Measurements from ENCODE around the gene ENOPH1. TPM values are rescaled to one million over a fixed set of nuclear protein-coding genes. Genes with fewer than 3 reads are reported as not detected.

The ENOPH1 gene
- polyA plus RNA-seq, 1 donor (not counting 4 experiments of a cell fraction or from before 2014, with no cell fraction given), result 29.4 TPM

DNA sequence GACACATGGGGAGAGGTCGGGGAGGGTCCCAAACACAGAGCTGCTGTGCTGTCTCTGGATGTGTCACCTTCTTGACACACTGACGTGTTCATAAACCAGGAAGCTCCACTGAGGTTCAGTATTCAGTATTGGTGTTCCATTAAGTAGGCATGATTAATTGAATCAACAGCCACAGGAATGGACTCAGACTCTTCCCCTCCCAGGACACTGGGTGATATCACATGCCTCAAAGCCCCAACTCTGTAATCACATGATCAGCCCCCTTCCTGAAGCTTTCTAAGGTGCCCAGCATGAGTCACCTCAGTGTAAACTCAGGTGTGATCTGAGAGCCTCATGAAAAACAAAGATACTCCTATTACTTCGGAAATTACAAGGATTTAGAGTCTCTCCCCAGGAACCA is 35.5 kb upstream of the ENOPH1 start:
- dilution Hi-C loops (cut with MboI; ENCODE audit: extremely low pct_ligation_motif_present, low sequenced_read_pairs), result no loop called here
- Histone ChIP-seq H3K4me1 (ENCODE audit: control insufficient read depth, extremely low read depth, insufficient read depth, low read length) (peaks cover 14% of the 10 kb centered on the region), H3K27ac (ENCODE audit: control insufficient read depth, insufficient read depth, low read length) (peak overlapping the region; percentile 67), H3K4me2 (ENCODE audit: control insufficient read depth, extremely low read depth, insufficient read depth, low read depth, low read length) (peak overlapping the region; percentile 37), H2AFZ (ENCODE audit: control insufficient read depth, low read length) (peak overlapping the region; percentile 77), H3K9ac (ENCODE audit: control insufficient read depth, extremely low read depth, insufficient read depth, low read length) (no peak overlapping the region), H3K4me3 (ENCODE audit: control insufficient read depth in 2 of 3, extremely low read depth in 1 of 3, insufficient read depth in 2 of 3, low read depth in 1 of 3, low read length in 3 of 3) (peak overlapping the region in 1 of 3 experiments; percentile 22), H3K27me3 (ENCODE audit: control insufficient read depth, extremely low read depth, insufficient read depth, low read length) (no peaks in the 10 kb centered on the region), H3K9me1 (ENCODE audit: control insufficient read depth, extremely low read depth, insufficient read depth, low read length) (no peaks in the 10 kb centered on the region), H3K9me3 (ENCODE audit: control insufficient read depth, low read depth, low read length) (no peaks in the 10 kb centered on the region), H4K20me1 (ENCODE audit: control insufficient read depth, extremely low read depth, insufficient read depth, low read length) (no peaks in the 10 kb centered on the region), H3K79me2 (ENCODE audit: control insufficient read depth, insufficient read depth, low read length) (no peaks in the 10 kb centered on the region), H3K36me3 (ENCODE audit: control insufficient read depth in 2 of 2, extremely low read depth in 1 of 2, insufficient read depth in 2 of 2, low read length in 2 of 2) (no peaks in the 10 kb centered on the region)
- TF ChIP-seq CTCF (optimal IDR thresholded peaks at IDR 0.05 in 1 of 3, IDR thresholded peaks at IDR 0.05 in 1 of 3, conservative IDR thresholded peaks at IDR 0.05 in 1 of 3; ENCODE audit: extremely low read depth in 1 of 3, insufficient read depth in 2 of 3, low read length in 3 of 3) (no peak), EZH2 (IDR thresholded peaks at IDR 0.05; ENCODE audit: low read length) (no peak)
- peak; percentile 87 for DNase-seq (ENCODE audit: low read depth, low spot score)
- FAIRE-seq, result peak; percentile 97

- Histone ChIP-seq H3K9ac (ENCODE audit: control insufficient read depth, extremely low read depth, insufficient read depth, low read length) (no peak overlapping the region), H3K27me3 (ENCODE audit: control insufficient read depth, extremely low read depth, insufficient read depth, low read length) (no peaks in the 10 kb centered on the region), H2AFZ (ENCODE audit: control insufficient read depth, low read length) (no peak overlapping the region), H3K4me2 (ENCODE audit: control insufficient read depth, extremely low read depth, insufficient read depth, low read depth, low read length) (no peak overlapping the region), H3K36me3 (ENCODE audit: control insufficient read depth in 2 of 2, extremely low read depth in 1 of 2, insufficient read depth in 2 of 2, low read length in 2 of 2) (no peaks in the 10 kb centered on the region), H3K27ac (ENCODE audit: control insufficient read depth, insufficient read depth, low read length) (no peak overlapping the region), H3K9me3 (ENCODE audit: control insufficient read depth, low read depth, low read length) (no peaks in the 10 kb centered on the region), H3K9me1 (ENCODE audit: control insufficient read depth, extremely low read depth, insufficient read depth, low read length) (no peaks in the 10 kb centered on the region), H3K4me1 (ENCODE audit: control insufficient read depth, extremely low read depth, insufficient read depth, low read length) (peaks cover 14% of the 10 kb centered on the region), H4K20me1 (ENCODE audit: control insufficient read depth, extremely low read depth, insufficient read depth, low read length) (no peaks in the 10 kb centered on the region), H3K4me3 (ENCODE audit: control insufficient read depth in 2 of 3, extremely low read depth in 1 of 3, insufficient read depth in 2 of 3, low read depth in 1 of 3, low read length in 3 of 3) (no peak overlapping the region), H3K79me2 (ENCODE audit: control insufficient read depth, insufficient read depth, low read length) (no peaks in the 10 kb centered on the region)
- DNase-seq (ENCODE audit: low read depth, low spot score), result no peak
- dilution Hi-C loops (cut with MboI; ENCODE audit: extremely low pct_ligation_motif_present, low sequenced_read_pairs), result no loop called here
- no peak for FAIRE-seq
- TF ChIP-seq EZH2 (IDR thresholded peaks at IDR 0.05; ENCODE audit: low read length) (no peak), CTCF (optimal IDR thresholded peaks at IDR 0.05 in 1 of 3, IDR thresholded peaks at IDR 0.05 in 1 of 3, conservative IDR thresholded peaks at IDR 0.05 in 1 of 3; ENCODE audit: extremely low read depth in 1 of 3, insufficient read depth in 2 of 3, low read length in 3 of 3) (no peak)
These were observed 32.9 kb upstream of the ENOPH1 start for GRCh38 chr4:82397527-82397926.
